NCI-H774 (cell line): ENCODE measurements around the gene ANKRD9.
"Not testable (repeated sequence)": the region's sequence is repeated elsewhere in the genome, so short reads cannot be mapped to it uniquely, and the experiment has no call there.

Source experiments
- DNase-seq: peaks from one replicate; lab custom pipeline; 2025; lab: John Stamatoyannopoulos, UW

Gene ANKRD9, protein sequence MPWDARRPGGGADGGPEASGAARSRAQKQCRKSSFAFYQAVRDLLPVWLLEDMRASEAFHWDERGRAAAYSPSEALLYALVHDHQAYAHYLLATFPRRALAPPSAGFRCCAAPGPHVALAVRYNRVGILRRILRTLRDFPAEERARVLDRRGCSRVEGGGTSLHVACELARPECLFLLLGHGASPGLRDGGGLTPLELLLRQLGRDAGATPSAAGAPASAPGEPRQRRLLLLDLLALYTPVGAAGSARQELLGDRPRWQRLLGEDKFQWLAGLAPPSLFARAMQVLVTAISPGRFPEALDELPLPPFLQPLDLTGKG

DNA sequence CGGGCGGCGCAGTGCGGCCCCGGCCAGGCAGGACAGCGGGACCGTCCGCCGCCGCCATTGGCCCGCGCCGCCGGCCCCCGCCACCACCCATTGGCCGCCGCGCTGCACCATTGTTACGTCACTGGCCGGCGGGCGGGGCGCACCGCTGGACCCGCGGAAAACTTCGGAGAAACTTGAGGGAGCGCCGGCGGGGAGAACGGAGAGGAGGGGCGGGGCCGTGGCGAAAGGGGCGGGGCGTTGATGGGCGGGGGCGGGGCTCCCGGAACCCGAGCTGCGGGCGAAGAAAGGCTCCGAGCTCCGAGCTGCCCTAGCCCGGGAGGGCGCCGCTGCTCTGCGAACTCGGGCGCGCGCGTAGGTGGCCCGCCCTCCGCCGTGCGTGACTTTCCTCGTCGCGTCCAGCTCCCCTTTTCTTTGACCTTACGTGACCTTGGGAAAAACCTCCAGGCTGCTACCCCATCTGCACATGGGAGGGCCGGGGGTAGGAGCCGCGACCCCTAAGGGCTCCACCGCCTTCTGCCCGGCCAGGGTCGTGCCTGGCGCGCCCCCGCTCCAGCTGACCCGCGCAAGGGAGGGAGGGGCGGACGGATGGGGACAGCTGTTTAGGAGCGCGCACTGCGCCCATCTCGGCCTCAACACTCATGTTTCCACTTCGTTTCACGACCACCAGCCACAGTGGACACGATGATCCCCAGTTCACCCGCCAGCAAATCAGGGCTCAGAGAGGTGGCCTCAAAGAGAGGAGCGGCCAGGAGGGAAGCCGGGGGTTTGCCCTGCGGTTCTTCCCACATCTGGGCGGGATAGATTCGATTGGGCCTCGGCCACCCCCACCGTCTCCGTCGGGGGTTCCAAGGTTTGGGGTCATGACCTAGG lies at the start of gene ANKRD9:
Gene ANKRD9 (minus strand): TSS at position 31 of the 870 bp plus-strand sequence. CDS start 1,887 bp downstream, outside the sequence.
- DNase-seq: peak; percentile 93

DNA sequence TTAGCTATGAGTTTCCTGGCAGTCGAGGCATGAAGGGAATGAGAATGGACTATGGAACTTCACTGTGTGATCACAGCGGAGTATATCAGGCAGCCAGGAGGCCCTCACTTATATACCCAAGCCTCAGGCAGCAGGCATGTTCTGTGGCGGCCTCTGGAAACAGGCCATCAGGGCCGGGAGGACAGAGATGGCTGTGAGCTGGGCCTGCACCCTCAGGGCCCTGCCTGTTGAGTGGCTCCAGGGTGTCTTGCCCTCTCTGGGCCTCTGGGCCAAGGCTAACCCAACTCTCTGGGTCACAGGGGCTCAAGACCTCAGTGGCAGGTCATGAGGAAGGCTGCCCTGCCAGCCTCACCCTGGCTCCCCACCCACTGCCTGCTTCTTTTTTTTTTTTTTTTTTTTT lies 49.0 kb upstream of the ANKRD9 start:
- no peak for DNase-seq

DNA sequence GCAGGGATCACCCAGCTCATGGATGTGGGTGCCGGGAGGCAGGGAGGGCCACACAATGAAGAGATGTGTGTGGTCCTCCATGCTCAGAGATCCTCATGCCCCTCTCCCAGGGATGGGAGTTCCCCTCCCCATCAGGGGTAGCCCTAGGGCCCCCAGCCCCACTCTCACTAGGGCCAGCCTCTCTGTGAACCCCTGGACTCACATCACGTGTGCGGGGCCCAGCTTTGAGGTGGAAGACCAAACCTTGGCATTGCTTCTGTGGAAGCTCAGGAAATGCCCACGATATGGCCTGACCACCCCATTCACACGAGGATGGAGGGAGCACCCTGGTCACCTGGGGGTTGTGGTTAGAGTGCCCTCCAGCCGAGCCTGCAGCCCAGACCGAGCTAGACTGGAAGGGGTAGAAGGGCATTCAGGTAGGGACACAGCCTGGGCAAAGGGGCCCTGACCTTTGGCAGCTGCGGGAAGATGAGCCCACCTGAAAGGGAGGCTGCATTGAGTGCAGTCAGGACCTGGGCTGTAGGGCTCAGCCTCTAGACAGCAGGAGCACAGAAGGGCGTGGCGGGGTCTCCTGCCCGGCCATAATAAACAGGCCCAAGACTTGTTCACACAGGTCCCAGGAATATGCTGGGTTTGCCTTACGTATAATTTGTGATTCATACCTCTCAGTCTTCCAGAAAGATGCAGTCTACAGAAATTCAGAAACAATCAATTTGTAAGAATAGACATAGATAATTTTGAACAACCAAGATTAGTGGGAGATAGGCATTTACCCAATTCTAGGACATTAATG lies 48.1 kb upstream of the ANKRD9 start:
- no peak for DNase-seq

DNA sequence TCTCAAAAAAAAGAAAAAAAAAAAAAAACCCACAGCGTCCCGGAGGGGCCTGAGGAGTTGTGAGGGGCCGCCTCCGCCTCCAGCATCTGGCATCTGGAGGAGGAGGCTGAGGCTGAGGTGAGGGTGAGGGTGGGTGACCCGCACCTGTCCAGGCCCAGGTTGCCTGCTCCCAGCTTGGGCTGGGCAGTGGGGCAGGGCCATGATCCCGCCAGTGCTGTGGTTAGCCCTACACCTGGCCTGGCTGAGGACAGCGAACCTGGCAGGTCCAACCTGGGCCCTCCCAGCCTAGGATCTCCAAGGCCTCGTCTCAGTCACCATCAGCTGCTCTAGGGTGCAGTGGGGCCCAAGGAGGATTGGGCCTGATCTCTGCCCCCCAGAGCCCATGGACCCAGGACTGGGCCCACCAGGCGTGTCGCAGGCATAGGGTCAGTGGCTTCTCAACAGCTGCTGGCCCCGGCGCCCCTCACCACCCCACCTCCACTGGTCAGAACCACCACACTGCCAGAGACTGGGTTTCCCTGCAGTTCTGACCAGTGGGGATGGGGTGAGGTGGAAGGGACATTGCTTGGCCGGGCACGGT lies 46.6 kb upstream of the ANKRD9 start:
- no peak for DNase-seq

DNA sequence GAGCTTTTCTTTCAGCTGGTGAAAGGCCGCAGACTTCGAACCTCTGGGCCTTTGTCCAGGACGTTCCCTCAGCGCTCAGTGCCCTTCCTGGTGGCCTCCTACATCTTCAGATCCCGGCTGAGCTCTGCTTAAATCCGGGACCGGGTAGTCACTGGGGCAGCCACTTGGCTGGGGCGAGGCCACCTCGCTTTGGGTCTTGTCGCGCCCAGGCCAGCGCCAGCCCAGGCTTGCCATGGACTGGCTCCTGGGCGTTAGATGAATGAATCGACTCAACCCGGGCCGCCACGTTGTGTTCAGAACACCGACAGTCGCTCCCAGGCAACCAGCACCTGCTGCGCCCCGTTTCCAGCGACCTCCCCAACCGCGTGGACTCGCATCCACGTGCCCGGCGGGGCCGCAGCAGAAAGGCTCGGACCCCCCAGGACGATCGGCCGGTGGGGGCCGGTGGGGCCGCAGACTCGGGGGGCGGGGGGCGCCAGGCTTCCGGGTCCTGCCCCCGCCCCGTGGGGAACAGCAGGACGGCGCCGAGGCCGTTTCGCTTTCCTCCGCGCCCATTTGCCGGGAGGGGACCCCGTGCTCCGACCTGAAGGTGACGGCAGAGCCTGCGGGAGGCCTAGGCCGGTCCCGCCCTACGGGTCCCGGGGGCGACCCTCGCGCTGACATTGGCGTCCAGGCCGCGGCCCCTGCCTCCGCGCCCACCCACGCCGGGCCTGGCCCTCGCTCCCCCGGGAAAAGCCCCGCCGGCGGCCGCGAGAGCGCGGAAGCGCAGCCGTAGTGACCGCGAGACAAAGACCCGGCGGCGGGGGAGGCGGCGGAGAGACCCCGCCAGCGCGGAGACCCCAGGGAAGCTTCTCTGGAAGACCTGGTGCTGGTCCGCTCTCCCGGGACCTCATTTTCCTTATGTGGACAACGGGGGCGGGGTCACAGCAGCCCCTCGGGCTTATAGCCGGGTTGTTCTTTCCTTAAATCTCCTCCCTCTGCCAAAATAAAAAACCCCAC lies 45.5 kb upstream of the ANKRD9 start:
- peak; percentile 29 for DNase-seq

DNA sequence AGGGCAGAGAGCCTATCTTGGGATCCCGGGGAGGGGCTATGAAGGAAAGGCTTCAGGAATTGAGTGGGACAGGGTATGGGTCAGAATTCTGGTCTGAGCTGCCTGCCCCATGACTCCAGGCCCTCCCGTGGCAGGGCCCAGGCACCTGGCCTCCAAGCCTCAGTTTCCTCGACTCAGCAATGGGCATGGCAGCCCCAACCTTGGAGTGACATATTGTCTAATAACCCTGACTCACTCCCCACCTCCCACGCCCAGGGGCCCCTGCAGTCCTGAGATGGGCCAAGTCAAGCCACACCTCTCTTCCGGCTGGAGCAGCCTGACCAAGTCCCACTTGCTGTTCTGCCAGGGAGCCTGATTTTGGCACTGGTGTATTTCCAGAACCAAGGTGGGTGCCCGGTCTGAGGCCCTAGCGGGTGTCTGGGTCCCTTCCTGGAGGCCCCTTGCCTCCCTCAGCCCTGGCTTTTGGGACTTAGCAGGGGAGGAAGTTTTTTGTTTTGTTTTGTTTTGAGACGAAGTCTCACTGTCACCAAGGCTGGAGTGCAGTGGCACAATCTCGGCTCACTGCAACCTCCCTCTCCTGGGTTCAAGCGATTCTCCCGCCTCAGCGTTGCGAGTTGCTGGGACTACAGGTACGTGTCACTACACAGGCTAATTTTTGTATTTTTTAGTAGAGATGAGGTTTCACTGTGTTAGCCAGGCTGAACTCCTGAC lies 42.6 kb upstream of the ANKRD9 start:
- no peak for DNase-seq

DNA sequence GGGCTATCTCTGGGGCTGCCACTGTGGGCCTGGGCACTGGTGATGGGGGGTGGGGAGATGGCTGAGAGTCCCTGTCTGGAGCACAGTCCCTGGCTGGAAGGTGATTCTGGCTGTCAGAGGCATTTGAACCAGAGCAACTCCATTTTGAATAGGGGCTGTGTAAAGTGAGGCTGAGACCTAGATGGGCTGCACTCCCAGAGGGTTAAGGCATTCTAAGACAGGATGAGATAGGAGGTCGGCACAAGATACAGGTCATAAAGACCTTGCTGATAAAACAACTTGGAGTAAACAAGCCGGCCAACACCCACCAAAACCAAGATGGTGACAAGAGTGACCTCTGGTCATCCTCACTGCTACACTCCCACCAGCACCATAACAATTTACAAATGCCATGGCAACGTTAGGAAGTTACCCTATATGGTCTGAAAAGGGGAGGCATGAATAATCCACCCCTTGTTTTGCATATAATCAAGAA lies 41.4 kb upstream of the ANKRD9 start:
- not testable (repeated sequence) for DNase-seq

DNA sequence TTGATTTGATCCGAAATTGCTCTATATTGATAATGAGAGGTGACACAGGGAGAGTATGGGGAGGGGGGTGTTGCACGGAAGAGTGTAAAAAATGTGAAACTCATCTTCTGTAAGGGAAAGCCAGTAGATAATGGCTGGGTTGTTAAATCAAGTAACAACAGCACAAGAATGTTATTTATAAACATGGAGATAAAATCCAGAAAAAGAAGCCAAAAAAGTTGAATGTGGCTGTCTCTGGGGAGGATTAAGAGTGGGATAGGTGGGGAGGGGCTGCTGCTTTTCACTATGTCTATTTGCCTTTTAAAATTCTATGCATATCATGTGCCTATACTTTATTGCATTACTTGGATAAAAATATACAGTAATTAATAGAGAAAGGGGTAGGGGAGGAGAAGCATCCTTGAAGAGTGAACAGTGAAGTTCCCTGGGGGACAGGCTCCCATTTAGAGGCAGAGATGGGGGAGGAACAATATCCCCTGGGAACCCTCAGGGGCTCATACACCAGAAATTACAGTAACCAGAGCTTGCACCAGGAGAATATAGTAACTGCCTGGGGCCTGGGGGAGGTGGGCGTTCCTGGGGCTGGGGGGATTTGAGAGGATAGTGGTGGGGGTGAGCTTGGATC lies 39.2 kb upstream of the ANKRD9 start:
- no peak for DNase-seq

DNA sequence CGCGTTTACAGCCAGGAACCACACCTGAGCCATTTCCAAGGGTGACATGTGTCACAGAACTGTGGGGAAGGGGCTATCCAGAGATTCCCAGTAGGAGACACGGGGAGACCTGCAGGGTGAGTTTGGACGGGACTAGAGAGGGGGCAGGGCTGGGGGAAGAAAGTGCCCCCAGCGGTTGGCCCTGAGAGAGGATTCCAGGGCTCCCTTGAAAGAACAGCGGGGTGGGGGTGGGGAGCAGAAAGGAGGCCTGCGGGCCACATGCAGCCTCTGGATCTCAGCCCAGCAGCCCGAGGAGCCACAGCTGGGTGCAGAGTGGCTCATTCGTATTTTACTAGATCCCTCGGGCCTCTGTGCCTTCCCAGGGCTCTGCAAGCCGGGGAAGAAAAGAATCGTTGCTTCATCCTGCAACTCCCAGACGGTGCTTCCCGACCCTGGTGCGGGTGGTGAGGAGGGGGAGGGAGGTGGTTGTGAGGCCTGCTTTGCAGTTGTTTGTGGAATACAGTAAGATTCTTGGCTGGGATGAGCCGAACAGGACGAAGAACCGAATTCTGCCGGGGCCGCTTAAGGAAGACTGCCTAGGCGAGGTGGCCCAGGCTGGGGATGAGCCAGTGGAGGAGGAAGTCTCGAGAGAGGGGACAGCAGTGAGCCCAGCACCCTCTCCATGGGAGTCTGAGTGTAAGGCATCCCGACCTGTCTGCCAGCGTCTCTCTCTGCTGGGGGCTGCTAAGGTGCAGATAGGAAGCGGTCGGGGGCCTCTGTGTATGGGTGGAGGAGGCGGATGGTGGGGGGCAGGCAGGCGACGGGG lies 36.1 kb upstream of the ANKRD9 start:
- DNase-seq: no peak

DNA sequence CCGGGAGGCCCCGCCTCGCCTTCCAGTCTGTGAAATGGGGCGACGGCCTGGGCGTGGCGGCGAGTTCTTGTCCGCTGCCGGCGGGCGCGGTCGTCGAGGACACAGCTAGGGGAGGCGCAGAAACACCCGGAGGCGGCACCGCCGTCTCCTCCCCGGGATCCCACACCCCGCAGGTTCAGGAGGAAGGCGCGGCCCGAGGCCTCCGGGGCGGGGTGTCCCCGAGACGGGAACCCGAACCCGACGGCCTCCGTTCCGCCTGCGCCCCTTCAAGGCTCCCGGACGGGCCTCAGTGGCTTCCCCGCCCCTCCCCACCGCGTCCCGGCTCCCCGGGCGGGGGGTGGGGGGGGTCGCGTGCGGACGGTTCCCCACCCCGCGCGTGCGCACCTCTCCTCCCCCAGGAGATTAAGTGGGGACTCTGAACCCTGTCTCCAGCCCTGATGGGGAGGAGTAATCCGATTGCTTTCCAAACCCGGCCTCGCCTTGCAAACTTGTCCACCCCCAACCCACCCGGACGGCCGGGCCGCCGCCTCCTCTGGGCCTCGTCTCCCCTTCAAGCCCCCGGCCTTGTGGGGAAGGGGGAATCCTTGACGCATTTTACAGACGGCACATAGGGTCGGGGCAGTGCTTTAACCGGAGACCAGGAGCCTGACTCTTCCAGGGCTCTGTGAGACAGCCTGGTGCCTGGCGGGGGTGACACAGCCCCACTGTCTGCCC lies 35.3 kb upstream of the ANKRD9 start:
- DNase-seq: no peak

DNA sequence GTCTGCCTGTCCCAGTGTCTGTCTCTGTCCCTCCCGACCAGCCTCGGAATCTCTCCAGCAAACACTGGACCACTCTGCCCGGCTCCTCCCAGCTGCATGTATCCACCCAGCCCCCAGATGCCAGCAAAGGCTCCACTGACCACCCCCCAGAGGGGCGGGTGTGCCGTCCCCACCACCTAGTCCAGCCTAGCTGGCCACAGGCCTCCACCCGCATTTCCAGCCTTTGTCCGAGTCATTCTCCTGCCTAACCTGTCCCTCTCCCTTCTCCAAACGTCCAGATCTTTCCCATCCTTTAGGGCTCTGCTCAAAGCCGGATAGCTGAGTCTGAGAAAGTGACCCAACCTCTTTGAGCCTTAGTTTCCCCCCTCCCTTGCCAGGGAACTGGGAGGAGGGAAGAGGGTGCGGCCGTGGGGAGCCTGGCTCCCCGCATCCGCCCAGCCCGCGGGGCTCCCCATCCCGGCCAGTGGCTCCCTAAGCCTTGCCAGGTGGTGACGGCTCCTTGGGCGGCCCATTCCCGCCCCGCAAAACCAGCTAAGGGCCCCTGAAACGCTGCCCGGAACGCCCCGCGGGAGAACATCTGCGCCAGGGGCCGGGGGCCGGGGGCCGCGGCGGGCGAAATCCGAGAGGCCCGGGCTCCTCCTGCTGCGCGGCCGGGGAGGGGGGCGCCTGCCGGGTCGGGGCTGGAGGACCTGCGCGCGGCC lies 34.6 kb upstream of the ANKRD9 start:
- DNase-seq: no peak

DNA sequence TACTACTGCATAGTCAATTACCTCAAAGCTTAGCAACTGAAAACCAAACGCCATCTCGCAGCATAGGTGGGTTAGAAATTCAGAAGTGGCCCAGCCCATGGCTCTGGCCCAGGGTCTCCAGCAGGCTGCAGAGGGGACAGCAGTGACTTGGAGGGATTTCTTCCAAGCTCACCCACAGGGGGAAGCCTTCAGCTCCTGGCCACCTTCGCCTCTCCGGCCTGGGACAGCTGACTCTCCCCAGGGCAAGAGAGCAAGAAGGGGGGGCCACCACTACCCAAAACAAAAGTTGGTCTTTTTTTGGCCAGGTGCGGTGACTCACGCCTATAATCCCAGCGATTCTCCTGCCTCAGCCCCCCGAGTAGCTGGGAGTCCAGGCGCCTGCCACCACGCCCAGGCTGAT lies 32.2 kb upstream of the ANKRD9 start:
- no peak for DNase-seq

DNA sequence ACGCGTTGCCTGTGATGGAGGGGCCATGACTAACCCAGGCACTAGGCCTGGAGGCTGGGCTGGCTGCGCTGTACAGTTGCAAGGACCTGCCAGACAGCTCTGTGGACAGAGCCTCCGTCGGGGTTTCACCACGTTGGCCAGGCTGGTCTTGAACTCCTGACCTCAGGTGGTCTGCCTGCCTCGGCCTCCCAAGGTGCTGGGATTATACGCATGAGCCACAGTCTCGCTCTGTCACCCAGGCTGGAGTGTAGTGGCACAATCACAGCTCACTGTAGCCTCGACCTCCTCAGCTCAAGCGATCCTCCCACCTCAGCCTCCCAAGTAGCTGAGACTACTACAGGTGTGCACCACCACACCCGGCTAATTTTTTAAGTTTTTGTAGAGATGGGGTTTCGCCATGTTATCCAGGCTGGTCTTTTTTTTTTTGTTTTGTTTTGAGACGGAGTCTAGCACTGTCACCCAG lies 31.5 kb upstream of the ANKRD9 start:
- DNase-seq: not testable (repeated sequence)

DNA sequence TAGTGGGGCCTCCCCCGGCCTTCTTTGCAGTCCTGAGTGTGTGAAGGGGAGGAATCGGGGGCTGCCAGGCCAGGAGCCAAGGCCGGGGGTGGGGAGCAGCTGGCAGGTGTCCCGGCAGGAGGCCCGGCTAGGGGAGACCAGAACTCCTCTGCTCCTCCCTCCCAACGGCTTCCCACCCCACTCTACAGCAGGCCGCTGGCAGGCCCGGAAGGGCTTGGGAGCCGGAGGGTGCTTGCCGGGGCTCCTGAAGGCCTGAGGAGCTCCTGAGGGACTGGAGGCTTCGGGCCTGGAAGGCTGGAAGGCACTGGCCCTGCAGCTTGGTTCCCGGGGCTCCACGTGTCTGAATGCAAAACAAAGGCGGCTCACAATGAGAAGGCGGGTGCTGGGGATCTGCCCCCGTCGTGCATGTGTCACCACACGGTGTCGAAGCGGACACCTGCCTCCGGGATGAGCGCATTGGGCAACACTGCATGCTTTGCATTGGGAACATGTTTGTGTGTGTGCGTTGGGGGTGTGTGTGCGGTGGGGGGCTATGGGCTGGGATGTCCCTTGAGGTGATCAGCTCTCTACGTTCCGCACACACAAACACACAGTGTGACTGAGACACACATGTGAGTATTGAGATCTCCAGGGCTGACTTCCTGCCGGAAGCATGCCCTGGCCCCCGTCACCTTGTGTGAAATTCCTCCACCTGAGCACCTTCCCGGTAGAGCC lies 30.9 kb upstream of the ANKRD9 start:
- DNase-seq: no peak

DNA sequence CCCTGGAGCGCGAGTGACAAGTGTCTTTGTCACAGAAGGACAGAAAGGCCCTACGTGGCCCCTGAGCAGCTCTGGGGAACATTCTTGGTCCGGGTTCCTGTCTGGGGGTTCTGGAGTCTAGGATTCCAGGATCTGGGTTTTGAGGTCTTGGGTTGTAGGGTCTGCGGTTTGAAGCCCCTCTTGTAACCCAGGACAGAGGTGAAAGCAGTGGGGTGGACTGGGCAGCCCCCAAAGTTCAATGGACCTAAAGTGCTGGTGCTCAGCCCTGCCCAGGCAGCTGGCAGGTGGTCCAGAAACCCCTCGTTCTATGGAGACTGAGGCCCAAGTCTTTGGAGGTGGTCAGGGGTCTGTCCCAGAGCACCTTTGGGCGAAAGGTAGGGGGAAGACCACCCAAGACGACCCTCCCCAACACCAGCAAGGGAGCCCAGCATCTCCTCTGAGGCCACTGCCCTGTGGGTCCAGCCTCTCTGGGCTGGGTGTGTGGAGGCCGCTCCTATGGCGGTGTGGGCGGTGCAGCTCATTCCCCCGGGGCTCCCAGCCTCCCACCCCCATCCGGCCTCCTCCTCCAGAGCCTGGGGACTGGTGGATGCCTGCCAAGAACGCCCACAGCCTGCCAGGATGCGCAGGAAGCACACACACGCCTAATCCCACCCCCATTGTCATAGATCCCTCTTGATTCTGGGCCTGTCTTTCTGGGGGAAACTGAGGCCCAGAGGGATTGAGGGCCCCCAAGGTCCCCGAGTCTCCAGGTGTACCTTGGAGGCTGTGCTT lies 30.2 kb upstream of the ANKRD9 start:
- DNase-seq: no peak
